ENCODE measurements around the gene GRHL1.
"Not testable (repeated sequence)": the region's sequence is repeated elsewhere in the genome, so short reads cannot be mapped to it uniquely, and the experiment has no call there.

GRHL1 gene

GRCh38 chr2:10008809-10009176 lies 57.3 kb downstream of the GRHL1 start:
- Histone ChIP-seq H3K27ac (ENCODE audit: low read depth in 2 of 2, low read length in 2 of 2) (no peak overlapping the region), H3K4me3 (ENCODE audit: low read length in 2 of 2) (no peak overlapping the region), H3K4me1 (ENCODE audit: control insufficient read depth in 2 of 2, insufficient read depth in 2 of 2, low read length in 2 of 2) (peaks cover 2 to 6% of the 10 kb centered on the region in 2 donors), H3K9me3 (ENCODE audit: control insufficient read depth in 2 of 2, low read length in 2 of 2) (no peaks in the 10 kb centered on the region), H3K9ac (ENCODE audit: low read depth in 1 of 2, low read length in 2 of 2) (no peak overlapping the region), H3K27me3 (ENCODE audit: control insufficient read depth in 2 of 2, insufficient read depth in 2 of 2, low read length in 2 of 2) (no peaks in the 10 kb centered on the region), H3K36me3 (ENCODE audit: control insufficient read depth in 2 of 2, insufficient read depth in 2 of 2, low read length in 2 of 2) (no peaks in the 10 kb centered on the region)

- Histone ChIP-seq H3K36me3 (ENCODE audit: control insufficient read depth in 2 of 2, insufficient read depth in 2 of 2, low read length in 2 of 2) (no peaks in the 10 kb centered on the region), H3K9me3 (ENCODE audit: control insufficient read depth in 2 of 2, low read length in 2 of 2) (no peaks in the 10 kb centered on the region), H3K27ac (ENCODE audit: low read depth in 2 of 2, low read length in 2 of 2) (no peak overlapping the region), H3K4me3 (ENCODE audit: low read length in 2 of 2) (no peak overlapping the region), H3K27me3 (ENCODE audit: control insufficient read depth in 2 of 2, insufficient read depth in 2 of 2, low read length in 2 of 2) (no peaks in the 10 kb centered on the region), H3K4me1 (ENCODE audit: control insufficient read depth in 2 of 2, insufficient read depth in 2 of 2, low read length in 2 of 2) (peaks cover 2 to 6% of the 10 kb centered on the region in 2 donors), H3K9ac (ENCODE audit: low read depth in 1 of 2, low read length in 2 of 2) (no peak overlapping the region)
These were observed 57.8 kb downstream of the GRHL1 start for GRCh38 chr2:10009271-10009810.

DNA sequence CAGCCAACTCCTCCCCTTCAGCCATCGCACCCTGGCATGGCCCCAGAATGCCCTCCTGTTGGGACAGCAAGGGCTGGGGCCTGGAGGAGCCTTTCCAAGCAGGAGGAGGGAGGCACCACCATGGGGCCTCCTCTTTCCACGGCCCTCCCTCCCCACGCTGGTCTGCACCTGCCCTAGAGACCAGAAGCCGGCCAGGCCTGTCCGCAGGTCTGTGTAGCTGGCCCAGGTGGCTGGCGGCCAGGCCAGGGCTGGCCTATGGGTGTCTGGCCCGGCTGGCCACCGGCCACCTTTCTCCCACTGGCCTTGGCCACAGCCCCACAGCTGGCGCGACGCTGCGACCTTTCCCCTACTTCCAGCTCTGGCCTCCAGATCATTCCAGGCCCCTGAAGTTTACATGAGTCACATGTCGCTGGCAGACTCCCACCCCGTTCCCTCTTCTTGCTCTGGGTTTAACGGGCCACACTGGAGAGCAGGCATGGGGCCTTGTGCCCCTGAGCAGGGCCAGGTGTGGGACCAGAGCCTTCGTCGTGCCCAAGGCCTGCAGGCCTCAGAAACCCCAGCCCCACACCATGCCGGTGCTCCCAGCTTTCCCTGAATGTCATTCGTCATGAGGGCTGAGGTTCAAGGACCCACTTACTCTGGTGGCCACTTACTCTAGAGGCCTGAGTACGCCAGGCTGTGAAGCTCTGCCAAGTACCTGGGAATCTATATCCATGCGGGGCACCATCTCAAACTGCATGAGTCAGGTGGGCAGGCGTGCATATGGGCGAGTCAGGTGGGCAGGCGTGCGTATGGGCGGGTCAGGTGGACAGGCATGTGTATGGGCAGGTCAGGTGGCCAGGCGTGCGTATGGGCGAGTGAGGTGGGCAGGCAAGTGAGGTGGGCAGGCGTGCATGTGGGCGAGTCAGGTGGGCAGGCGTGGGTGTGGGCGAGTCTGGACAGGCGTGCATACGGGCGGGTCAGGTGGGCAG lies 58.6 kb downstream of the GRHL1 start:
- H3K9ac ChIP-seq (ENCODE audit: low read depth in 1 of 2, low read length in 2 of 2): no peak overlapping the region
- no peaks in the 10 kb centered on the region for H3K36me3 ChIP-seq (ENCODE audit: control insufficient read depth in 2 of 2, insufficient read depth in 2 of 2, low read length in 2 of 2)
- no peak overlapping the region for H3K4me3 ChIP-seq (ENCODE audit: low read length in 2 of 2)
- peaks cover 2 to 6% of the 10 kb centered on the region in 2 donors for H3K4me1 ChIP-seq (ENCODE audit: control insufficient read depth in 2 of 2, insufficient read depth in 2 of 2, low read length in 2 of 2)
- H3K27me3 ChIP-seq (ENCODE audit: control insufficient read depth in 2 of 2, insufficient read depth in 2 of 2, low read length in 2 of 2): no peaks in the 10 kb centered on the region
- no peaks in the 10 kb centered on the region for H3K9me3 ChIP-seq (ENCODE audit: control insufficient read depth in 2 of 2, low read length in 2 of 2)
- H3K27ac ChIP-seq (ENCODE audit: low read depth in 2 of 2, low read length in 2 of 2): no peak overlapping the region

GRCh38 chr2:10010861-10011605 lies 59.5 kb downstream of the GRHL1 start:
- not testable (repeated sequence) for H3K9ac ChIP-seq (ENCODE audit: low read depth in 1 of 2, low read length in 2 of 2); H3K9me3 ChIP-seq (ENCODE audit: control insufficient read depth in 2 of 2, low read length in 2 of 2); H3K27ac ChIP-seq (ENCODE audit: low read depth in 2 of 2, low read length in 2 of 2); H3K36me3 ChIP-seq (ENCODE audit: control insufficient read depth in 2 of 2, insufficient read depth in 2 of 2, low read length in 2 of 2); H3K4me1 ChIP-seq (ENCODE audit: control insufficient read depth in 2 of 2, insufficient read depth in 2 of 2, low read length in 2 of 2); H3K27me3 ChIP-seq (ENCODE audit: control insufficient read depth in 2 of 2, insufficient read depth in 2 of 2, low read length in 2 of 2); H3K4me3 ChIP-seq (ENCODE audit: low read length in 2 of 2)

DNA sequence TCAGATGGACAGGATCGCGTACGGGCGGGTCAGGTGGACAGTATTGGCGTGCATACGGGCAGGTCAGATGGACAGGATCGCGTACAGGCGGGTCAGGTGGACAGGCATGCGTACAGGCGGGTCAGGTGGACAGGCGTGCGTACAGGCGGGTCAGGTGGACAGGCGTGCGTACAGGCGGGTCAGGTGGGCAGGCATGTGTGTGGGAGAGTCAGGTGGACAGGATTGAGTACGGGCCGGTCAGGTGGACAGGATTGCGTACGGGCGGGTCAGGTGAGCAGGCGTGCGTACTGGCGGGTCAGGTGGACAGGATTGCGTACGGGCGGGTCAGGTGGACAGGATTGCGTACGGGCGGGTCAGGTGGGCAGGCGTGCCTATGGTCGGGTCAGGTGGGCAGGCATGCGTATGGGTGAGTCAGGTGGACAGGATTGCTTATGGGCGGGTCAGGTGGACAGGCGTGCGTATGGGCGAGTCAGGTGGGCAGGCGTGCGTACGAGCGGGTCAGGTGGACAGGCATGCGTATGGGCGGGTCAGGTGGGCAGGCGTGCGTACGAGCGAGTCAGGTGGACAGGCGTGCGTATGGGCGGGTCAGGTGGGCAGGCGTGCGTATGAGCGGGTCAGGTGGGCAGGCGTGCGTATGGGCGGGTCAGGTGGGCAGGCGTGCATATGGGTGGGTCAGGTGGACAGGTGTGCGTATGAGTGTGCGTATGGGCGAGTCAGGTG lies 60.3 kb downstream of the GRHL1 start:
- H3K27ac ChIP-seq (ENCODE audit: low read depth in 2 of 2, low read length in 2 of 2); H3K36me3 ChIP-seq (ENCODE audit: control insufficient read depth in 2 of 2, insufficient read depth in 2 of 2, low read length in 2 of 2); H3K4me3 ChIP-seq (ENCODE audit: low read length in 2 of 2); H3K9me3 ChIP-seq (ENCODE audit: control insufficient read depth in 2 of 2, low read length in 2 of 2); H3K4me1 ChIP-seq (ENCODE audit: control insufficient read depth in 2 of 2, insufficient read depth in 2 of 2, low read length in 2 of 2); H3K27me3 ChIP-seq (ENCODE audit: control insufficient read depth in 2 of 2, insufficient read depth in 2 of 2, low read length in 2 of 2); H3K9ac ChIP-seq (ENCODE audit: low read depth in 1 of 2, low read length in 2 of 2): not testable (repeated sequence)

DNA sequence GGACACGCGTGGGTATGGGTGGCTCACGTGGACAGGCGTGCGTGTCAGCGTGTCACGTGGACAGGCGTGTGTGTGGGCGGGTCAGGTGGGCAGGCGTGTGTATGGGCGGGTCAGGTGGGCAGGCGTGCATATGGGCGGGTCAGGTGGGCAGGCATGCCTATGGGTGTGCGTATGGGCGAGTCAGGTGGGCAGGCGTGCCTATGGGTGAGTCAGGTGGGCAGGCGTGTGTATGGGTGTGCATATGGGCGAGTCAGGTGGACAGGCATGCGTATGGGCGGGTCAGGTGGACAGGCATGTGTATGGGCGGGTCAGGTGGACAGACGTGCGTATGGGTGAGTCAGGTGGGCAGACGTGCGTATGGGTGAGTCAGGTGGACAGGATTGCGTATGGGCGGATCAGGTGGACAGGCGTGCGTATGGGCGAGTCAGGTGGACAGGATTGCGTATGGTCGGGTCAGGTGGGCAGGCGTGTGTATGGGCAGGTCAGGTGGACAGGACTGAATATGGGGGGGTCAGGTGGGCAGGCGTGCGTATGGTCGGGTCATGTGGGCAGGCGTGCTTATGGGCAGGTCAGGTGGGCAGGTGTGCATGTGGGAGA lies 61.0 kb downstream of the GRHL1 start:
- not testable (repeated sequence) for H3K27ac ChIP-seq (ENCODE audit: low read depth in 2 of 2, low read length in 2 of 2); H3K36me3 ChIP-seq (ENCODE audit: control insufficient read depth in 2 of 2, insufficient read depth in 2 of 2, low read length in 2 of 2); H3K4me3 ChIP-seq (ENCODE audit: low read length in 2 of 2); H3K4me1 ChIP-seq (ENCODE audit: control insufficient read depth in 2 of 2, insufficient read depth in 2 of 2, low read length in 2 of 2); H3K27me3 ChIP-seq (ENCODE audit: control insufficient read depth in 2 of 2, insufficient read depth in 2 of 2, low read length in 2 of 2); H3K9ac ChIP-seq (ENCODE audit: low read depth in 1 of 2, low read length in 2 of 2); H3K9me3 ChIP-seq (ENCODE audit: control insufficient read depth in 2 of 2, low read length in 2 of 2)

- H3K9me3 ChIP-seq (ENCODE audit: control insufficient read depth in 2 of 2, low read length in 2 of 2): no peaks in the 10 kb centered on the region
- H3K9ac ChIP-seq (ENCODE audit: low read depth in 1 of 2, low read length in 2 of 2): no peak overlapping the region
- peaks cover 2 to 3% of the 10 kb centered on the region in 2 donors for H3K4me1 ChIP-seq (ENCODE audit: control insufficient read depth in 2 of 2, insufficient read depth in 2 of 2, low read length in 2 of 2)
- no peak overlapping the region for H3K27ac ChIP-seq (ENCODE audit: low read depth in 2 of 2, low read length in 2 of 2)
- H3K27me3 ChIP-seq (ENCODE audit: control insufficient read depth in 2 of 2, insufficient read depth in 2 of 2, low read length in 2 of 2): no peaks in the 10 kb centered on the region
- no peak overlapping the region for H3K4me3 ChIP-seq (ENCODE audit: low read length in 2 of 2)
- H3K36me3 ChIP-seq (ENCODE audit: control insufficient read depth in 2 of 2, insufficient read depth in 2 of 2, low read length in 2 of 2): no peaks in the 10 kb centered on the region
These were observed 61.5 kb downstream of the GRHL1 start for GRCh38 chr2:10012963-10013461.

DNA sequence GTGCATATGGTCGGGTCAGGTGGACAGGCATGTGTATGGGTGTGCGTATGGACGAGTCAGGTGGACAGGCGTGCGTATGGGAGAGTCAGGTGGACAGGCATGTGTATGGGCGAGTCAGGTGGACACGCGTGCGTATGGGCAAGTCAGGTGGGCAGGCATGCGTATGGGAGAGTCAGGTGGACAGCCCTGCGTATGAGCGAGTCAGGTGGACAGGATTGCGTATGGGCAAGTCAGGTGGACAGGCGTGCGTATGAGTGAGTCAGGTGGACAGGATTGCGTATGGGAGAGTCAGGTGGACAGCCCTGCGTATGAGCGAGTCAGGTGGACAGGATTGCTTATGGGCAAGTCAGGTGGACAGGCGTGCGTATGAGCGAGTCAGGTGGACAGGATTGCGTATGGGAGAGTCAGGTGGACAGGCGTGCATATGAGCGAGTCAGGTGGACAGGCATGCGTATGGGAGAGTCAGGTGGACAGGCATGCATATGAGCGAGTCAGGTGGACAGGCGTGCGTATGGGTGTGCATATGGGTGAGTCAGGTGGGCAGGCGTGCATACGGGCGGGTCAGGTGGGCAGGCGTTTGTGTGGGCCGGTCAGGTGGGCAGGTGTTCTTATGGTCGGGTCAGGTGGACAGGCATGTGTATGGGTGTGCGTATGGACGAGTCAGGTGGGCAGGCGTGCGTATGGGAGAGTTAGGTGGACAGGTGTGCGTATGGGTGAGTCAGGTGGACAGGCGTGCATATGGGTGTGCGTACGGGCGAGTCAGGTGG lies 62.3 kb downstream of the GRHL1 start:
- not testable (repeated sequence) for H3K27ac ChIP-seq (ENCODE audit: low read depth in 2 of 2, low read length in 2 of 2); H3K4me1 ChIP-seq (ENCODE audit: control insufficient read depth in 2 of 2, insufficient read depth in 2 of 2, low read length in 2 of 2); H3K4me3 ChIP-seq (ENCODE audit: low read length in 2 of 2); H3K9me3 ChIP-seq (ENCODE audit: control insufficient read depth in 2 of 2, low read length in 2 of 2); H3K9ac ChIP-seq (ENCODE audit: low read depth in 1 of 2, low read length in 2 of 2); H3K27me3 ChIP-seq (ENCODE audit: control insufficient read depth in 2 of 2, insufficient read depth in 2 of 2, low read length in 2 of 2); H3K36me3 ChIP-seq (ENCODE audit: control insufficient read depth in 2 of 2, insufficient read depth in 2 of 2, low read length in 2 of 2)

All from mucosa of rectum (tissue), 2 donors.